Activated CD4-positive, alpha-beta T cell treated with anti-CD3 and anti-CD28 coated beads, Interleukin-2, amount 50 U/mL, for 1 hour (primary cell): Measurements from ENCODE around the gene ABLIM2.

Source experiments
- DNase-seq: peaks from one replicate; pipeline ENCODE4 v3.0.0-alpha.2; 2020

The ABLIM2 gene

GRCh38 chr4:7998447-7998846 is 160.2 kb downstream of the ABLIM2 start:
- no peak for DNase-seq

GRCh38 chr4:7995866-7996265 is 162.7 kb downstream of the ABLIM2 start:
- no peak for DNase-seq

GRCh38 chr4:7995135-7995534 is 163.5 kb downstream of the ABLIM2 start:
- no peak for DNase-seq

GRCh38 chr4:7993671-7994070 is 164.9 kb downstream of the ABLIM2 start:
- DNase-seq, result no peak

- no peak for DNase-seq
Measured at GRCh38 chr4:7992846-7993245, 165.8 kb downstream of the ABLIM2 start.

GRCh38 chr4:7990807-7991459 is 167.7 kb downstream of the ABLIM2 start:
- no peak for DNase-seq

- DNase-seq, result no peak
Measured at GRCh38 chr4:7989654-7990053, 169.0 kb downstream of the ABLIM2 start.

GRCh38 chr4:7988437-7988836 is 170.2 kb downstream of the ABLIM2 start:
- no peak for DNase-seq

GRCh38 chr4:7987148-7987989 is 171.2 kb downstream of the ABLIM2 start:
- peak; percentile 77 for DNase-seq

- no peak for DNase-seq
Measured at GRCh38 chr4:7985891-7986441, 172.6 kb downstream of the ABLIM2 start.

GRCh38 chr4:7985072-7985471 is 173.5 kb downstream of the ABLIM2 start:
- DNase-seq, result no peak

- DNase-seq, result no peak
Measured at GRCh38 chr4:7984286-7984925, 174.2 kb downstream of the ABLIM2 start.

- DNase-seq, result no peak
Measured at GRCh38 chr4:7983296-7983695, 175.3 kb downstream of the ABLIM2 start.

GRCh38 chr4:7981738-7982394 is 176.7 kb downstream of the ABLIM2 start:
- no peak for DNase-seq

- DNase-seq, result no peak
Measured at GRCh38 chr4:7980036-7980435, 178.6 kb downstream of the ABLIM2 start.

GRCh38 chr4:7979652-7979968 is 179.0 kb downstream of the ABLIM2 start:
- no peak for DNase-seq

- DNase-seq, result no peak
Measured at GRCh38 chr4:7978907-7979651, 179.5 kb downstream of the ABLIM2 start.

GRCh38 chr4:7978489-7978888 is 180.1 kb downstream of the ABLIM2 start:
- DNase-seq, result no peak

GRCh38 chr4:7976634-7977033 is 182.0 kb downstream of the ABLIM2 start:
- no peak for DNase-seq

- DNase-seq, result no peak
Measured at GRCh38 chr4:7976025-7976424, 182.6 kb downstream of the ABLIM2 start.

- no peak for DNase-seq
Measured at GRCh38 chr4:7974425-7974824, 184.2 kb downstream of the ABLIM2 start.

GRCh38 chr4:7973545-7973981 is 185.1 kb downstream of the ABLIM2 start:
- no peak for DNase-seq
